NB4 (cell line): Measurements from ENCODE around the gene SCLT1.

Source experiments
- DNase-seq: peaks from one replicate; pipeline ENCODE4 v3.0.0; 2010; ENCODE audit warnings: low read depth
- H3K4me3 ChIP-seq: one replicate; pipeline ENCODE4 v1.5.1; 2011; ENCODE audit warnings: mild to moderate bottlenecking, low read depth, low read length, moderate library complexity
- CTCF ChIP-seq: IDR thresholded peaks from one replicate; pipeline ENCODE4 v1.5.1; 2012; ENCODE audit warnings: low read depth, low read length
- MYC ChIP-seq: IDR thresholded peaks from 2 replicates; pipeline ENCODE4 v1.6.1; 2011; ENCODE audit warnings: low read depth, low read length
- POLR2A ChIP-seq: IDR thresholded peaks from 2 replicates; pipeline ENCODE4 v1.6.1; 2011; ENCODE audit warnings: mild to moderate bottlenecking; ENCODE audit not compliant: insufficient read length; ENCODE audit errors: extremely low read depth
- TF ChIP-seq, protein P1 (sequence below): IDR thresholded peaks from 2 replicates; pipeline ENCODE4 v1.6.1; 2011; ENCODE audit warnings: low read depth, low read length

The SCLT1 gene

DNA sequence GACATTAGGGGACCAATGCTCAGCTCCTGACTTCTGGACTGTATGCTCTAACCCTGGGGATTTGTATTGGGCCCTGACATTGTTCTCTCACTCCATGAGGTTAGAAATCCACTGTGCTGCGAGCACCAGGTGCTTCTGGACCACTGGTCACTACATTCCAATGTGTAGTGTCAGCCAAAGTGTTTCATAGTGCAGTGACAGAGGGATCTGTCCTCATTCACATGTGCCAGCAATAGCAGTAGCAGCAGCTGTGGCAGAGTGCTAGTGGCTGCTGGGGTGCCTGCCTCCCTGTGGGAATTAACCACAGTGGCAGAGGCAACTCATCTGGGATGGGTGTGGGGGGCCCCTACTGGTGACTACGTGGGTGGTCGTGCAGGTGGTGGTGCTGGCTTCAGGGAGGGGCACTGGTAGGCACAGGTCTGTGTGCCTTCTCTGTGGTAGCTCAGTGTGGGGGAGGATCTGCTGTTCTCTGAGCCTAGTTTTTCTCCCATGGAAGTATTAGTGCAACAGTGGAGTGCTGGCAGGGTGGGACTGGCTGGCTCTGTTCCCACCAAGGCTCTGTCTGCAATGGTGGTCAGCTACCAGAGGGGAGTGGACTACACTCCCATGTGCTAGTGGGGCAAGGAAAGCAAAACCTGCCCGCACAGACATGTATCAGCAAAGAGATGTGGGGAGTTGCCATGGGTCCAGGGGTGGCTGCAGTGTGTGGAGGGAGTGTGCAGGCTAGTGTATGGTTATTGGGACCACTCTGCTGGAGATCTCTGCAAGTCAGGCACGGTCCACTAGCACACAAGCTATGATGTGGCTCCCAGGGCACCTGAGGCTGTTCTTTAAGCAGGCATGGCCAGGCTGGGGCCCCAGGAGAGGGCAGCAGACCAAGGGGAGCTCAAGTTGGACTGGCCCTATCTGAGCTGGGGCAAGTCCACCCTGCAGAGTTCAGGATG, 78.5 kb downstream of the SCLT1 start:
- TF ChIP-seq, protein P1, sequence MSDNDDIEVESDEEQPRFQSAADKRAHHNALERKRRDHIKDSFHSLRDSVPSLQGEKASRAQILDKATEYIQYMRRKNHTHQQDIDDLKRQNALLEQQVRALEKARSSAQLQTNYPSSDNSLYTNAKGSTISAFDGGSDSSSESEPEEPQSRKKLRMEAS: no peak
- no peak for TF ChIP-seq CTCF
- TF ChIP-seq MYC: no peak
- no peak for TF ChIP-seq POLR2A
- peak; percentile 1 for DNase-seq
- no peak overlapping the region for H3K4me3 ChIP-seq

GRCh38 chr4:129008096-129008495, 85.2 kb downstream of the SCLT1 start:
- no peak overlapping the region for H3K4me3 ChIP-seq
- no peak for DNase-seq
- TF ChIP-seq MYC (no peak), CTCF (no peak), POLR2A (no peak)
- TF ChIP-seq, protein P1: no peak

GRCh38 chr4:128986908-128987307, 106.4 kb downstream of the SCLT1 start:
- no peak for DNase-seq
- TF ChIP-seq MYC (no peak), CTCF (no peak), POLR2A (no peak)
- TF ChIP-seq, protein P1: no peak
- no peak overlapping the region for H3K4me3 ChIP-seq

- TF ChIP-seq CTCF: no peak
- TF ChIP-seq MYC: no peak
- TF ChIP-seq POLR2A: no peak
- TF ChIP-seq, protein P1: no peak
- no peak for DNase-seq
These were observed 107.3 kb downstream of the SCLT1 start for GRCh38 chr4:128986019-128986418.

DNA sequence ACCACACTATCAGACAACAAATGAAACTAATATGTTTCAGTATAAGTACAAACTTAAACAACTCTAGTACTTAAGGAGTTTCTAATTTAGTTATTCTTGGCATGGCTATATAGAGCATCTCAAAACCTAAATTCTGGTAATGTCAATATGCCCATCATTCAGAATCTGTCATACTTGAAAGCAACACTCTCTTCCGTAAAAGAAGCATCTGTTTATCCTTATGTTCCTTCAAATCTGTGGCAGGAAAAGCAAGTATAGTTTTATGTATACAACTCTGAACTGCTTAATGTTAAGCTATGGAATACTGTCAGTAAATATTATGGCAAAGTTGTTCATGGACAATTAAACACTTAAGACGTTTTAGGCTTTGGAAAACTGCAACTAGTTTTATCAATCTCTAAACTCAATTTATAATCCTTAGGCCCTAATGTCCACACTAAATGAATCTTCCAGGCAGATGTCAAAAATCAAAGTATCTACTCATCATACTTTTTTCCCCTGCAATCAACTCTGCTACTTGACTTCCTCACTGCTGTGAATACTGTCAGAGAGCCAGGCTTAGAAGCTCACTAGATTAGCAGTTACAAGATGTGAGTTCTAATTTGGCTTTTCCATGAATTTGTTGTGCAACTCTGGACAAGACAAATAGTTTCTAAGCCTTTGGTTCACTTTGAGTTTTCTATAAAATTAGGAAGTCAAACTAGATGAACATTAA, 109.4 kb downstream of the SCLT1 start:
- no peak overlapping the region for H3K4me3 ChIP-seq
- TF ChIP-seq, protein P1: no peak
- no peak for TF ChIP-seq MYC
- TF ChIP-seq POLR2A: no peak
- no peak for TF ChIP-seq CTCF
- no peak for DNase-seq

More at GRCh38 chr4:128986019-128986418, 107.3 kb downstream of the SCLT1 start:
- no peak overlapping the region for H3K4me3 ChIP-seq
